Progenitor cell of endocrine pancreas (in vitro differentiated cells): ENCODE results near the gene LDLRAD4. TPM values are rescaled to one million over a fixed set of nuclear protein-coding genes. Genes with fewer than 3 reads are reported as not detected.

Experiments
- DNase-seq: peaks from one replicate; pipeline ENCODE4 v3.0.0; 2021; ENCODE audit warnings: low spot score; ENCODE audit not compliant: unreplicated experiment
- H3K27ac Mint-ChIP-seq: 2 replicates; pipeline ENCODE4 v1.8.0; 2021; ENCODE audit warnings: mild to moderate bottlenecking, moderate library complexity, mixed read lengths
- H3K27me3 Mint-ChIP-seq: 2 replicates; pipeline ENCODE4 v1.8.0; 2021; ENCODE audit warnings: mixed read lengths
- H3K36me3 Mint-ChIP-seq: 2 replicates; pipeline ENCODE4 v1.8.0; 2022; ENCODE audit warnings: mixed read lengths; ENCODE audit not compliant: insufficient read depth
- H3K4me1 Mint-ChIP-seq: 2 replicates; pipeline ENCODE4 v1.8.0; 2021; ENCODE audit warnings: low read depth, mixed read lengths
- H3K4me3 Mint-ChIP-seq: 2 replicates; pipeline ENCODE4 v1.8.0; 2021; ENCODE audit warnings: low read depth, mild to moderate bottlenecking, moderate library complexity, mixed read lengths
- H3K9me3 Mint-ChIP-seq: 2 replicates; pipeline ENCODE4 v1.8.0; 2021; ENCODE audit warnings: low read depth, mixed read lengths
- total RNA-seq: library from RNA; stranded (reverse); gene quantifications from 2 replicates; pipeline ENCODE4 v1.2.1, GENCODE V29; 2021
- TF ChIP-seq, protein P1 (sequence below): fragments of 200-600 bp; sonication (generic); IDR thresholded peaks from one replicate; pipeline ENCODE4 v1.5.0; 2021; ENCODE audit warnings: antibody characterized with exemption, mild to moderate bottlenecking; ENCODE audit not compliant: unreplicated experiment

Gene LDLRAD4
- total RNA-seq, 1 donor from 2014 or later: 3.8 TPM

DNA sequence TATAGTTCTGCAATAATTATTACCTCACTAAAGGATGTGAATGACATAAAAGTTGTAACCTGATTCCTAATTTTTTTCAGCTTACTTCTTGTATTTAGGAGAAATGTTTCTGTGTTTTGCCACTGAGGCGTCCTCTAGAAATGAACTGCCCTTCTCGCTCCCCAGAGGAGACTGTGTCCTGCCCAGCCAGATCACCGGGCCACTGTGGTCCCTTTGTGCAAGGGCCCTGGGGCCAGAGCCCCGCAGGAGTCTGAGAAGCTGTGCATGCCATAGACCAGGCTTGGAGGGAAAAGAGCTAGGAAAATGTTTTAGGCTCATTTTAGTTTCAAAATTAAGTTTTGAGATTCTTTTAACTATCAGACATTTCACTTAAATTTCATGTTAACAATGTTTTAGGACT is 31.1 kb upstream of the LDLRAD4 start:
- H3K4me1 Mint-ChIP-seq: no peaks in the 10 kb centered on the region
- H3K27me3 Mint-ChIP-seq: no peaks in the 10 kb centered on the region
- no peak overlapping the region for H3K4me3 Mint-ChIP-seq
- no peak for DNase-seq
- H3K9me3 Mint-ChIP-seq: no peaks in the 10 kb centered on the region
- H3K36me3 Mint-ChIP-seq: no peaks in the 10 kb centered on the region
- H3K27ac Mint-ChIP-seq: no peak overlapping the region
- TF ChIP-seq, protein P1, sequence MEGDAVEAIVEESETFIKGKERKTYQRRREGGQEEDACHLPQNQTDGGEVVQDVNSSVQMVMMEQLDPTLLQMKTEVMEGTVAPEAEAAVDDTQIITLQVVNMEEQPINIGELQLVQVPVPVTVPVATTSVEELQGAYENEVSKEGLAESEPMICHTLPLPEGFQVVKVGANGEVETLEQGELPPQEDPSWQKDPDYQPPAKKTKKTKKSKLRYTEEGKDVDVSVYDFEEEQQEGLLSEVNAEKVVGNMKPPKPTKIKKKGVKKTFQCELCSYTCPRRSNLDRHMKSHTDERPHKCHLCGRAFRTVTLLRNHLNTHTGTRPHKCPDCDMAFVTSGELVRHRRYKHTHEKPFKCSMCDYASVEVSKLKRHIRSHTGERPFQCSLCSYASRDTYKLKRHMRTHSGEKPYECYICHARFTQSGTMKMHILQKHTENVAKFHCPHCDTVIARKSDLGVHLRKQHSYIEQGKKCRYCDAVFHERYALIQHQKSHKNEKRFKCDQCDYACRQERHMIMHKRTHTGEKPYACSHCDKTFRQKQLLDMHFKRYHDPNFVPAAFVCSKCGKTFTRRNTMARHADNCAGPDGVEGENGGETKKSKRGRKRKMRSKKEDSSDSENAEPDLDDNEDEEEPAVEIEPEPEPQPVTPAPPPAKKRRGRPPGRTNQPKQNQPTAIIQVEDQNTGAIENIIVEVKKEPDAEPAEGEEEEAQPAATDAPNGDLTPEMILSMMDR: no peak

DNA sequence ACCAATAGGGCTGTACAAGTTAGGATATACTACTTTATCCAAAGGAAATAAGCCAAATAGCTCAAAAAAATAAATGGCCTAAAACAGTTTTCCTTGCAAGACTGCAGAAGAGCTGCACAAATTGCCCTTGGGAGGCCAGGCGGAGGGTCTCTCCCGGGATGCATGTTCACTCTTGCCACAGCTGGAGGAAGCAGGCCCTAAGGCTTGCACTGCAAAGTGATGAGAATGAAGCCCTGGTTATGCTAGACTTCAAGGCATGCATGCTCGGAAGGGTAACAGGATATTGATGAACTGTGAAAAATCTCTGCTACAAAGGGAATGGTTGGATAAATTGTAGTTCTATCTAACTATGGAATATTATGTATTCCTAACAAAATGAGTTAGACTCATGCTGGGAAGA is 27.5 kb upstream of the LDLRAD4 start:
- Mint-ChIP-seq H3K27me3 (no peaks in the 10 kb centered on the region), H3K9me3 (peaks cover 2% of the 10 kb centered on the region), H3K36me3 (no peaks in the 10 kb centered on the region), H3K27ac (no peak overlapping the region), H3K4me1 (no peaks in the 10 kb centered on the region), H3K4me3 (no peak overlapping the region)
- TF ChIP-seq, protein P1: no peak
- DNase-seq: no peak

DNA sequence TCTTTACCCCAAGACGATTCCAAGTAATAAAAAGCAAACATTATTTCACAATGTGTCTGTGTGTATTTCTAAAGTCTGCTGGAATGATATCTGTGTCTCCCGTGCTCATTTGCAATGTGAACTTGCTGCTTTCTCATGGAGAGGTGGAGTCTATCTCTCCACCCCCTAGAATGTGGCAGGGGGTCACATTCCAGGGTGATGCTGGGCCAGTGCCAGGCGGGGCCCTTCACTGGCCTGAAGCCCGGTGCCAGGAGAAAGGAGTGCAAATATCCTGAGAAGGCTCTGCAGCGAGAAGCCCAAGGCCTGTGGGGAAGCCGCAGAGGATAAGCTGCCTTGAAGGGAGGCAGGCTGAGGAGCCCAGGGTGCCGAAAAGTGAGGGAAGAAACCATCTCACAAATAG is 26.8 kb upstream of the LDLRAD4 start:
- Mint-ChIP-seq H3K4me1 (no peaks in the 10 kb centered on the region), H3K36me3 (no peaks in the 10 kb centered on the region), H3K27ac (no peak overlapping the region), H3K4me3 (no peak overlapping the region), H3K27me3 (no peaks in the 10 kb centered on the region), H3K9me3 (peaks cover 2% of the 10 kb centered on the region)
- TF ChIP-seq, protein P1: no peak
- no peak for DNase-seq

DNA sequence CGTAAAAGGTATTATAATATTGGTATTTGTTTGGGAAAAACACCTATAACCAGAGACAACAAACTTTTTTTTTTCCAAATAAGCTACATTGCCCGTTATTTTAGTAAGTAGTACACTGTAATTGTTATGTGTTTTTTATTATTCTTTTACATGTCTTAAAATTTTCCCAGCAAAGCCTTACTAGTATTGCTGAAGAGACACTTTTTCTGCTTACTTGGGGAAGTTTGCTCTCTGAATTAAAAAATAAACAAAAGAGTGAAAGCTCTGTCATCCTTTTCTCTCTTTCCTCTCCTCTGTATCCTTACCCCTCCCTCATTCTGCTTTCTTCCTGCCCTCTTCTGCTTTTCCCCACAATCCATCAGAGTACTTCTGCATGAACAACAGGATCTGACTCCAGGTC is 25.6 kb upstream of the LDLRAD4 start:
- Mint-ChIP-seq H3K4me3 (no peak overlapping the region), H3K36me3 (no peaks in the 10 kb centered on the region), H3K9me3 (peaks cover 3% of the 10 kb centered on the region), H3K4me1 (no peaks in the 10 kb centered on the region), H3K27me3 (no peaks in the 10 kb centered on the region), H3K27ac (no peak overlapping the region)
- TF ChIP-seq, protein P1: no peak
- DNase-seq: no peak

DNA sequence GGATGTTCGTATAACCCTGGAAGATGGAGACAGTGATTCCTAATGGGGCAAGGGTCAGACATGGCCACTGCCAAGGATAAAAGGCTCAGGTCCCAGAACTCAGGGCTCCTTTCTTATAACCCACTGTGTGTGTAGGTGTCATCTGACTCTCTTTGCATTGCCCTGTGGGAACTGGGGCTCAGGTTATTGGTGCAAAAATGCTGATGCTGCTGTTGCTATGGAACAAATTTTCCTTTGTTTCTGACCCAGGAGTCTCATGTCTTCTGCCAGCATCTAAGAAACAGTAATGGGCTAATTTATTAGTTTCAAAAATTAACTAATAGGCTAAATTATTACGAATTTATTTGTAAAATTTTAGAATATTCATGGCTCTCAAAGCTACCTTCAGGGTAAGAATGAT is 24.3 kb upstream of the LDLRAD4 start:
- H3K4me3 Mint-ChIP-seq: no peak overlapping the region
- no peak overlapping the region for H3K27ac Mint-ChIP-seq
- no peaks in the 10 kb centered on the region for H3K4me1 Mint-ChIP-seq
- H3K36me3 Mint-ChIP-seq: peaks cover 2% of the 10 kb centered on the region
- no peak for DNase-seq
- peaks cover 10% of the 10 kb centered on the region for H3K9me3 Mint-ChIP-seq
- H3K27me3 Mint-ChIP-seq: no peaks in the 10 kb centered on the region
- TF ChIP-seq, protein P1: no peak
